Neural crest cell (in vitro differentiated cells): ENCODE results near the gene IL17D. TPM values are rescaled to one million over a fixed set of nuclear protein-coding genes. Genes with fewer than 3 reads are reported as not detected.

Source experiments
- DNase-seq: peaks from one replicate; pipeline ENCODE4 v3.0.0; 2021; ENCODE audit warnings: low read depth, mixed read lengths, low spot score
- H3K27ac Mint-ChIP-seq: one replicate; pipeline ENCODE4 v1.8.0; 2021; ENCODE audit warnings: mild to moderate bottlenecking, mixed read lengths; ENCODE audit not compliant: unreplicated experiment
- H3K27me3 Mint-ChIP-seq: 2 replicates; pipeline ENCODE4 v1.8.0; 2021; ENCODE audit warnings: low read depth, mild to moderate bottlenecking, mixed read lengths
- H3K36me3 Mint-ChIP-seq: 2 replicates; pipeline ENCODE4 v1.8.0; 2021; ENCODE audit warnings: low read depth, mild to moderate bottlenecking, mixed read lengths
- H3K4me1 Mint-ChIP-seq: 2 replicates; pipeline ENCODE4 v1.8.0; 2021; ENCODE audit warnings: mixed read lengths
- H3K4me3 Mint-ChIP-seq: one replicate; pipeline ENCODE4 v1.8.0; 2021; ENCODE audit warnings: mild to moderate bottlenecking, mixed read lengths
- H3K9me3 Mint-ChIP-seq: 2 replicates; pipeline ENCODE4 v1.8.0; 2021; ENCODE audit warnings: mixed read lengths
- total RNA-seq: library from RNA; stranded (reverse); gene quantifications from 2 replicates; pipeline ENCODE4 v1.2.1, GENCODE V29; 2021
- TF ChIP-seq, protein P1 (sequence below): fragments of 200-600 bp; sonication (generic); conservative IDR thresholded peaks from 2 replicates; pipeline ENCODE4 v1.5.0; 2021; ENCODE audit warnings: antibody characterized with exemption, mild to moderate bottlenecking

IL17D gene
- total RNA-seq, 1 donor from 2014 or later: 8.4 TPM

DNA sequence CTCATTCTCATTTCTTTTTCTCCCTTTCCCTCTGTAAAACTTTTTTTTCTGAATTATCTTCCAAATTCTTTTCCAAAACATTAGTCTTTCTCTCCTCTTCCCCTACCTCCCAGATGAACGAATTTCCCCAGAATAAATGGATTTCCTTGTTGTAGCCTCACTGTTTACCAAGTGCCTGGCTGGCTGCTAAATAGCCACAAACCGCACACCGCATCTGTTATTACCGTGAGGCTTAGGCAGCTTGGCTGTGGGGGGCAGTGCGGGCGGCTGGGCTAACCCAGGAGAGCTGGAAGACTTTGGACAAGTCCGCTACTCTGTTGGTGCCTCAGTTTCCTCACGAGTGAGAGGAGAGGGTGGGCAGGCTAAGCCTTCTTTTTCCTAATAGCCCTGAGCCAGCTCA, 10.7 kb downstream of the IL17D start:
- Mint-ChIP-seq H3K27me3 (peaks cover 13% of the 10 kb centered on the region), H3K27ac (no peak overlapping the region), H3K36me3 (no peaks in the 10 kb centered on the region), H3K4me3 (no peak overlapping the region), H3K4me1 (peaks cover 44% of the 10 kb centered on the region), H3K9me3 (no peaks in the 10 kb centered on the region)
- TF ChIP-seq, protein P1, sequence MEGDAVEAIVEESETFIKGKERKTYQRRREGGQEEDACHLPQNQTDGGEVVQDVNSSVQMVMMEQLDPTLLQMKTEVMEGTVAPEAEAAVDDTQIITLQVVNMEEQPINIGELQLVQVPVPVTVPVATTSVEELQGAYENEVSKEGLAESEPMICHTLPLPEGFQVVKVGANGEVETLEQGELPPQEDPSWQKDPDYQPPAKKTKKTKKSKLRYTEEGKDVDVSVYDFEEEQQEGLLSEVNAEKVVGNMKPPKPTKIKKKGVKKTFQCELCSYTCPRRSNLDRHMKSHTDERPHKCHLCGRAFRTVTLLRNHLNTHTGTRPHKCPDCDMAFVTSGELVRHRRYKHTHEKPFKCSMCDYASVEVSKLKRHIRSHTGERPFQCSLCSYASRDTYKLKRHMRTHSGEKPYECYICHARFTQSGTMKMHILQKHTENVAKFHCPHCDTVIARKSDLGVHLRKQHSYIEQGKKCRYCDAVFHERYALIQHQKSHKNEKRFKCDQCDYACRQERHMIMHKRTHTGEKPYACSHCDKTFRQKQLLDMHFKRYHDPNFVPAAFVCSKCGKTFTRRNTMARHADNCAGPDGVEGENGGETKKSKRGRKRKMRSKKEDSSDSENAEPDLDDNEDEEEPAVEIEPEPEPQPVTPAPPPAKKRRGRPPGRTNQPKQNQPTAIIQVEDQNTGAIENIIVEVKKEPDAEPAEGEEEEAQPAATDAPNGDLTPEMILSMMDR: no peak
- no peak for DNase-seq

DNA sequence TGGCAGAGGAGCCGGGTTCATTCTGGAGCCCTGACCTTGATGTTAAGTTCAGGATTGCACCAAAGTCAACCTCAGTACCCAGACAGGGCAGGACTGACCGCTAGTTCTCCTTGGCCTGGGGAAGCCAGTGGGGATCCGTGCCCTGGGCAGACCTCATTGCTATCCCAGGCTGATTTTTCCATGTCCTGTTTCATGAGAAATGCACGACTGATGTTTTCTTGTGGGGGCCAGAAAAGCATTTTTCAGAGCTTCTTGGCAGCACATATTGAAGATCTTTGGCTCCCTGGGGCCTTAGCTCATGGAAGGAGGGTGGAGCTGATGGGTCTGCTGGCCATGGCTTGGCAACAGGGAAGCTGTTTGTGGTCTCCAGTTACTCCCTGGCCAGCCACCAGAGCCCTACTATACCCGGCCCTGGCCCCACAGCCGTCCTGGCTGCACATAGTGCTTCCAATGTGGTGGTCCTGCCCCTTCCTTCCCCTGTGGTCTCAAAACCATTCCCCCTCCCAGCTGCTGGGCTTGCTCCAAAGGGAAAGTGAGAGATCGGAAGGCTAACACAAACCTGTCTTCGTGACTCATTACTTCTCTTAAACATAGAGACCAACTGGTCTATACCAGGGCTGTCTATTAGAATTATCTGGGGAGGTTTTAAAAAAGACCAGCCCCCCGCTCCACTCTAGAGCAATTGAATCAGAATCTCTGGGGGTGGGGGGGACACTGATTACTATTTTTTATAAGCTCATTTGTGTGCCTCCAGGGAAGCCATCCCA, 11.2 kb downstream of the IL17D start:
- no peaks in the 10 kb centered on the region for H3K36me3 Mint-ChIP-seq
- H3K27ac Mint-ChIP-seq: no peak overlapping the region
- no peaks in the 10 kb centered on the region for H3K9me3 Mint-ChIP-seq
- TF ChIP-seq, protein P1: no peak
- no peak overlapping the region for H3K4me3 Mint-ChIP-seq
- H3K4me1 Mint-ChIP-seq: peaks cover 41% of the 10 kb centered on the region
- peaks cover 13% of the 10 kb centered on the region for H3K27me3 Mint-ChIP-seq
- no peak for DNase-seq

DNA sequence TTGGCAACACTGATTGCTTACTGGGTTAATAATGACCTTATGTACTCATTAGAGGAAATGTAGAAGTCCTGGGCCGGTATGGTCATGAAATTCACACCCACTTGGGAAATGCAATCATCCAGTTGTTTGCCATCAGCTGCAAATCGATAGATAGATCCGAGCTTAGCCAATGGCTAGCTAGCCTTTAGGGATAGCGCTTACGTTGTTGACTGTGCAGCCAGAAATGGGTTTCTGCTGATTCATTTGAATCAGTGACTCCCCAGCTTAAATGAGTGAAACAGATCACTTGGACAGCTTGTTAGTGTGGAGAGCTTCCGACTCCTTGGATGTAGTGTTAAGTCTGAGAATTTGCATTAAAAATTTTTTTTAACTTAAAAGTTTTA, 11.8 kb downstream of the IL17D start:
- Mint-ChIP-seq H3K36me3 (no peaks in the 10 kb centered on the region), H3K4me3 (no peak overlapping the region), H3K27me3 (peaks cover 13% of the 10 kb centered on the region)

DNA sequence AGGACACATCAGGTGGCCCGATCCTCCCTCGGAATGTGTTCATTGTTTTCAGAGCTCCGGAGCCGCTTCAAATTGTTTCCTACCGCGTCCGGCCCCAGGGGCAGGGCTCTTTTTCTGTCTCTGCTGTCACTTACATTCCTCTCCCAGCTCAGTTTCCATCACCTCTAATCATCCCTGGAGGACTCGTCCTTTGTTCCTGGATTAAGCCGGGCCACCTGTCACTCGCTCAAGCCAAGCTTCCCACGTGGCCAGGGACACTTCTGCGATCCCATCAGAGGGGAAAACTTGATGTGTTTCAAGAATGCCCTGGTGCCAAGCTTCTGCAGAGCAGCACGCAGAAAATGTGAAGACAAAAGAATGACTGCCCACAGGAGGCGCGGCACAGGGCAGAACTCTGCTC, 13.5 kb downstream of the IL17D start:
- Mint-ChIP-seq H3K27ac (no peak overlapping the region), H3K4me3 (no peak overlapping the region)
- no peak for DNase-seq

More for the DNA sequence above, 11.8 kb downstream of the IL17D start:
- TF ChIP-seq, protein P1: no peak
- no peak for DNase-seq
- Mint-ChIP-seq H3K4me1 (peaks cover 41% of the 10 kb centered on the region), H3K9me3 (no peaks in the 10 kb centered on the region), H3K27ac (no peak overlapping the region)

DNA sequence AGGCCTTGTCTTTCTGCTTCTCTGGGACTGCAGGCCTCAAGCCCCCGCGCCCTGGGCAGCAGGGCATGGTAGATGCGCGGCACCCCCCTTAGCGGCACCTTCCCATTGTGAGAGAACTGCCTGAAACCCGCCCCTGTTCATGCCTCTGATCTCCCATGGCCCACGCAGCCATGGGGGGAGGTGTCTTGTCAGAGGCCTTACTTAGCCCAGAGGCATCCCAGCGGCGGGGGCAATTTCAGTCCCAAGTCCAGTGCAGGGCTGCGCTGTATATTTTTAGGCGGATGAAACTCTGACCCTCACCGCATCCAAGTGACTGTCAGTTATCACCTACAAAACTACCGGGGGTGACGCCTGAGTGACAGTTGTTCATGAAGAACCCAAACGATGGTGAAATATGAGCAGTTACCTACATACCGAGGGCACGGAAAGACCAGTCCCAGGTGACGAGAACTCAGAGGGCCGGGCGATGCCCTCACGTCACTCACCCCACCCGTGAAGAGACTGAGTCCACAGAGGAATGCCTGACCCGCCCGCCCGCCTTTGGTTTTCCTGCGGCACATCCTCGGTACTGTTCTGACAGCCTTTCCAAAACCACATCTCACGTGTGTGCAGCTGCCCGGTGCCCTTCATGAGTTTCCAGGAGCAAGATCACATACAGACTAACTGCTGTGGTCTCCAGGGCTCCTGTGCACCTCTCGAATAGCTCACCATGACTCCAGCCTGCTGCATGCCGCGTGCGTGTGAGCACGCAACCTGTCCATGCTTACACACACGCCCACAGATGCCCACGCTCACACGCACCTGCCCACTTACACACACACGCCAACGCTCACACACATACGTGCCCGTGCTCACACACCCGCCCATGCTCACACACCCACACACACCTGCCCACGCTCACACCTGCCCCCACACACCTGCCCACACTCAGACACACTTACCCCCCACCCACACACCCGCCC, 14.4 kb downstream of the IL17D start:
- Mint-ChIP-seq H3K27me3 (peaks cover 24% of the 10 kb centered on the region), H3K4me3 (no peak overlapping the region), H3K36me3 (peaks cover 1% of the 10 kb centered on the region), H3K27ac (no peak overlapping the region), H3K9me3 (no peaks in the 10 kb centered on the region), H3K4me1 (peaks cover 21% of the 10 kb centered on the region)
- no peak for DNase-seq
- TF ChIP-seq, protein P1: no peak

More for the DNA sequence above, 13.5 kb downstream of the IL17D start:
- H3K9me3 Mint-ChIP-seq: no peaks in the 10 kb centered on the region
- H3K27me3 Mint-ChIP-seq: peaks cover 16% of the 10 kb centered on the region
- TF ChIP-seq, protein P1: no peak
- H3K36me3 Mint-ChIP-seq: no peaks in the 10 kb centered on the region
- peaks cover 27% of the 10 kb centered on the region for H3K4me1 Mint-ChIP-seq
